NCI-H2196 (cell line): Measurements from ENCODE around the gene ACSL4.

Experiments
- DNase-seq: peaks from one replicate; lab custom pipeline; 2025; ENCODE audit not compliant: unreplicated experiment; lab: John Stamatoyannopoulos, UW

The ACSL4 gene

DNA sequence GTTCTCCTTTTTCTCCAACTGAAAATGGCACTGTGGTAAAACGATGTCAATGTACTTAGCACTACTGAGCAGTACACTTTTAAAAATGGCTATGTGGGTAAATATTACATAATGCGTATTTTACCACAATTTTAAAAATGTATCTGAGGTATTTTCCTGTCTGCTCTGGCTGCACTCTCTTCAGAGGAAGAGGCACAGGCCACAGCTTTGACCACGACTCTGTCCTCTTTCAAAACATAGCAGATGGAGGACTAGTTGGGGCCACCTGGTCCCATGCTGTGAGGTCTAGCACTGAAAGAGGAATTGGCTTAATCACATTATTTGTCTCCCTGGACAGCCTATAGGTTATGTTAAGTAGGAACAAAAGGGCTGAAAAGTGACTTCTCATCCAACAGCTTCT, 113.3 kb downstream of the ACSL4 start:
- DNase-seq: no peak

DNA sequence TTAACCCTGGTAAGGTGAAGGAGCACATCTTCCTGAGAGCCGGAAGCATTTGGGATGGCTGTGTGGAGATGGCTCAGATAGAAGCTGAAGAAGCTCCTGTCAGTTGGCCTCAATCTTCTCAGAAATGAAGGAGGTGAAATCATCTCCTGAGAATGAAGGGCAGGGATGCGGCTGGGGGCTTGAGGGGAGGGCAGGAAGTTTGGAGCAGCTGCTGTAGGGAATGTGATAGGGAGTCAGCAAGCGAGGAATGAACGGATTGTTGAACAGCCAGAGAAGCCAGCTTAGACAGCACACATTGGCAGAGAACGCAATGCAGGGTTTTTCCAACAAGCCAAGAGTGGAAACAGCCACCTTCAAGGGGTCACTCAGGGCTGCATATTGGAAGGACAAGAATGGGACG, 118.1 kb downstream of the ACSL4 start:
- DNase-seq: no peak

DNA sequence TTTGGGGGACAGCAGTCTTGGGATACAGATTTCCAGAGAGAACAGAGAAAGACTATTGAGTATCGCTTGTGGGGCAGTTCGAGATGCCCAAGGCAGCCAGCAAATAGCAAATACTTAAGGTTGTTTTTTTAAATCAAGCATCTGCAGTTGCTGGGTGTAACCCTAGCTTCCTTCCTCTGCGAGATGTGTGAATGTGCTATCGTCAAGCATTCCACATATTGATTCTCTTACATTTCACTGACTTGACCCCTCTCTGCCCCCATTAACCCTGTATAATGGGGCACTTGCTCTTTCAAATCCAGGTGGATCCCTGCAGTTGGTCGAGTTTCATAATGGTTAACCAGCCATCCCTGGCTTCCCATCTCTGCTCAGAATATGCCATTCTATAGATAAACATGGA, 131.6 kb downstream of the ACSL4 start:
- no peak for DNase-seq

DNA sequence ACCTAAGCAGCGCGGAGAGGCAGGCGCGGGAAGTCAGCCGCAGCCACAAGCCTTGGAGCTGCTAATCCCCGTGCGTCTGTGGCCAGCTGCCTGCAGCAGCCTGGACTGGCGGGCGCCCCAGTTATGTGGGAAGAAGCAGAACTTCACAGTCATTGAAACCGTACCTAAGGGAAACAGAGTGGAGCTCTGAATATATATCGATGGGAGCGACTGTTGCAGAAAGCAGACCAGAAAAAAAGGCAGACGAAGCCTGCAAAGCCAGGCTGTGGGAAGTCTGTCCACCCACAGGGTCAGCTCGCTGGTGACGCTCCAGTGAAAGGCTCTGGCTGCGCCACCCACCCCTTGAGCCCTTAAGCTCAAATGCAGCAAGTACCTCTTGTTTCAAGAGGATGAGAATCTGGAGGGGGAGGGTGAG, 132.8 kb downstream of the ACSL4 start:
- DNase-seq: no peak

DNA sequence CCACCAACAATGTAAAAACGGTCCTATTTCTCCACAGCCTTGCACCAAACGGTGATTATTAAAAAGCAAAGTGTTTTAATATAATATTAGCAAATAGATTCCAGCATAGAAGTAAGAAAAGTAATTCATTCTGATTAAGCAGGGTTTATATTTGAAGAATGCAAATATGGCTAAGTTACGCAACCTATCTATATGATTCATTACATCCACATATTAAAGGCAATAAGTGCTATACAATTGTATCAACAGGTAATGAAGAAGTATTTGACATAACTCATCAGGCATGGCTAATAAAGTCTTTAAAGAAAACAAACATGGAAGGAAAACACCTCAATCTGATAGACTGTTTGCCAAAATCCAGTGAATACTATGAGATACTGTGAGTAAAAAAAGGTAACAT, 137.0 kb downstream of the ACSL4 start:
- no peak for DNase-seq
